Astrocyte of the hippocampus (primary cell): ENCODE data around the gene PPP4R4.
"Not testable (repeated sequence)": the region's sequence is repeated elsewhere in the genome, so short reads cannot be mapped to it uniquely, and the experiment has no call there.

Experiments
- DNase-seq: peaks from one replicate; pipeline ENCODE4 v3.0.0; 2011; ENCODE audit warnings: low read depth, low spot score

Gene PPP4R4

GRCh38 chr14:94177806-94178205 is 3.7 kb downstream of the PPP4R4 start:
- DNase-seq, result no peak

GRCh38 chr14:94179244-94179643 is 5.1 kb downstream of the PPP4R4 start:
- DNase-seq, result no peak

- DNase-seq, result peak; percentile 44
Measured at GRCh38 chr14:94180655-94181271, 6.6 kb downstream of the PPP4R4 start.

GRCh38 chr14:94181835-94182234 is 7.7 kb downstream of the PPP4R4 start:
- no peak for DNase-seq

GRCh38 chr14:94192536-94192935 is 18.4 kb downstream of the PPP4R4 start:
- DNase-seq, result no peak

- no peak for DNase-seq
Measured at GRCh38 chr14:94193776-94194175, 19.7 kb downstream of the PPP4R4 start.

GRCh38 chr14:94196057-94196456 is 21.9 kb downstream of the PPP4R4 start:
- no peak for DNase-seq

- no peak for DNase-seq
Measured at GRCh38 chr14:94203473-94204210, 29.5 kb downstream of the PPP4R4 start.

GRCh38 chr14:94213021-94213420 is 38.9 kb downstream of the PPP4R4 start:
- peak; percentile 4 for DNase-seq

- no peak for DNase-seq
Measured at GRCh38 chr14:94213741-94214140, 39.6 kb downstream of the PPP4R4 start.

- no peak for DNase-seq
Measured at GRCh38 chr14:94217116-94217515, 43.0 kb downstream of the PPP4R4 start.

- not testable (repeated sequence) for DNase-seq
Measured at GRCh38 chr14:94218198-94218886, 44.2 kb downstream of the PPP4R4 start.

GRCh38 chr14:94224040-94224439 is 49.9 kb downstream of the PPP4R4 start:
- no peak for DNase-seq

- no peak for DNase-seq
Measured at GRCh38 chr14:94225460-94226378, 51.6 kb downstream of the PPP4R4 start.

GRCh38 chr14:94227029-94227428 is 52.9 kb downstream of the PPP4R4 start:
- DNase-seq, result no peak

- DNase-seq, result no peak
Measured at GRCh38 chr14:94237046-94237445, 62.9 kb downstream of the PPP4R4 start.

- no peak for DNase-seq
Measured at GRCh38 chr14:94237983-94238382, 63.9 kb downstream of the PPP4R4 start.

- no peak for DNase-seq
Measured at GRCh38 chr14:94239406-94239805, 65.3 kb downstream of the PPP4R4 start.

- no peak for DNase-seq
Measured at GRCh38 chr14:94244182-94244581, 70.1 kb downstream of the PPP4R4 start.

GRCh38 chr14:94264195-94264594 is 90.1 kb downstream of the PPP4R4 start:
- DNase-seq, result not testable (repeated sequence)

- no peak for DNase-seq
Measured at GRCh38 chr14:94267352-94267751, 93.2 kb downstream of the PPP4R4 start.

- not testable (repeated sequence) for DNase-seq
Measured at GRCh38 chr14:94268582-94268981, 94.5 kb downstream of the PPP4R4 start.
